HepG2 (cell line): Measurements from ENCODE around the gene HELLS. TPM values are rescaled to one million over a fixed set of nuclear protein-coding genes. Genes with fewer than 3 reads are reported as not detected.

Experiments
- ATAC-seq: fragments of 200-7000 bp; cut with Tn5 transposase; 3 replicates; pipeline ENCODE4 v1.9.1; 2020; ENCODE audit warnings: mild to moderate bottlenecking, moderate library complexity
- BruUV-seq: library from RNA; stranded (reverse); fragments of 400-500 nt; replicated peaks from 2 replicates; lab custom pipeline; 2021; lab: Mats Ljungman, UMichigan
- CTCF ChIA-PET: fragments of 300-600 bp; formaldehyde crosslinking; extraction: SDS; loops from one replicate; lab custom pipeline; 2021; ENCODE audit warnings: low total read pairs, inconsistent platforms, low intra/inter-chr PET ratio; lab: Yijun Ruan, JAX
- POLR2A ChIA-PET: fragments of 350-600 bp; sonication (Branson Sonifier 250); formaldehyde crosslinking; loops from one replicate; lab custom pipeline; 2020; ENCODE audit warnings: antibody characterized with exemption, inconsistent platforms; lab: Yijun Ruan, JAX
- DNase-seq: peaks from one replicate; pipeline ENCODE4 v3.0.0-alpha.2; 2015; ENCODE audit warnings: low spot score
- FAIRE-seq: peaks from 3 replicates; lab custom pipeline; 2011; peaks lifted over from hg19 to GRCh38; lab: Jason Lieb, UNC
- H2AFZ ChIP-seq: one replicate; pipeline ENCODE4 v1.6.1; 2011; ENCODE audit warnings: low read length, inconsistent platforms
- H3K27ac ChIP-seq: fragments of 300-600 bp; 3 replicates; pipeline ENCODE4 v1.8.0; 2011; ENCODE audit warnings: mixed run types, mild to moderate bottlenecking, mixed read lengths, low read length, inconsistent platforms; ENCODE audit not compliant: insufficient read depth; ENCODE audit errors: extremely low read length
- H3K27me3 ChIP-seq, 2 experiments: fragments of 200-600 bp in 1 of 2; 2 replicates in 1 of 2; 3 replicates in 1 of 2; pipeline versions ENCODE4 v1.6.0 to v1.8.0; 2011; ENCODE audit warnings: low read length in 2 of 2, mild to moderate bottlenecking in 2 of 2, moderate library complexity in 2 of 2, inconsistent platforms in 1 of 2; ENCODE audit not compliant: insufficient read depth in 2 of 2, control insufficient read depth in 1 of 2
- H3K36me3 ChIP-seq, 2 experiments: fragments of 200-600 bp in 1 of 2; replicated peaks in 1 of 2; 2 replicates in 1 of 2; 3 replicates in 1 of 2; pipeline versions ENCODE4 v1.5.1 to v1.8.0; 2011; ENCODE audit warnings: low read length in 2 of 2, inconsistent platforms in 1 of 2; ENCODE audit not compliant: insufficient read depth in 2 of 2, control insufficient read depth in 1 of 2
- H3K4me1 ChIP-seq: 2 replicates; pipeline ENCODE4 v1.5.1; 2012; ENCODE audit warnings: low read length, inconsistent platforms; ENCODE audit not compliant: insufficient read depth
- H3K4me2 ChIP-seq: 2 replicates; pipeline ENCODE4 v1.6.0; 2011; ENCODE audit warnings: low read depth, low read length, inconsistent platforms
- H3K4me3 ChIP-seq, 3 experiments: fragments of 200-600 bp in 1 of 3; sonication (generic), shearing (Covaris generic) in 1 of 3; replicated peaks in 1 of 3; 2 replicates each; pipeline ENCODE4 v1.5.1; 2011 to 2016; ENCODE audit warnings: low read length in 3 of 3, inconsistent platforms in 2 of 3, low read depth in 2 of 3, mild to moderate bottlenecking in 2 of 3, control low read depth in 1 of 3, mixed read lengths in 1 of 3; ENCODE audit not compliant: insufficient read depth in 1 of 3
- H3K79me2 ChIP-seq: one replicate; pipeline ENCODE4 v1.6.1; 2011; ENCODE audit warnings: low read length, inconsistent platforms; ENCODE audit not compliant: insufficient read depth
- H3K9ac ChIP-seq: 2 replicates; pipeline ENCODE4 v1.6.0; 2011; ENCODE audit warnings: mild to moderate bottlenecking, low read depth, low read length, inconsistent platforms; ENCODE audit not compliant: insufficient read depth
- H3K9me3 ChIP-seq: 2 replicates; pipeline ENCODE4 v1.5.1; 2012; ENCODE audit warnings: mild to moderate bottlenecking, low read length
- H4K20me1 ChIP-seq: 2 replicates; pipeline ENCODE4 v1.6.0; 2011; ENCODE audit warnings: inconsistent platforms, mild to moderate bottlenecking, low read length, moderate library complexity; ENCODE audit not compliant: insufficient read depth
- ATAD3A ChIP-seq: sonication (generic); formaldehyde crosslinking; IDR thresholded peaks from 2 replicates; pipeline ENCODE4 v1.4.0; 2020; ENCODE audit warnings: missing genetic modification reagents
- CBX5 ChIP-seq: sonication (generic); formaldehyde crosslinking; IDR thresholded peaks from 2 replicates; pipeline ENCODE4 v1.4.0; 2020; ENCODE audit warnings: missing genetic modification reagents, borderline replicate concordance
- HNRNPUL1 ChIP-seq: fragments of 200-400 bp; formaldehyde crosslinking; IDR thresholded peaks from 2 replicates; pipeline ENCODE4 v1.6.1; 2017; ENCODE audit warnings: low read depth, mild to moderate bottlenecking, low read length, moderate library complexity
- KLF15 ChIP-seq: sonication (generic); formaldehyde crosslinking; IDR thresholded peaks from 2 replicates; pipeline ENCODE4 v1.8.1; 2023; ENCODE audit warnings: borderline replicate concordance, mild to moderate bottlenecking, inconsistent platforms, missing genetic modification reagents, mixed read lengths
- PRDM4 ChIP-seq: sonication (generic); formaldehyde crosslinking; IDR thresholded peaks from 2 replicates; pipeline ENCODE4 v1.9.0; 2021; ENCODE audit warnings: missing genetic modification reagents, borderline replicate concordance
- RAD51 ChIP-seq: fragments of 450-650 bp; IDR thresholded peaks from 2 replicates; pipeline ENCODE4 v1.6.1; 2016; ENCODE audit warnings: borderline replicate concordance
- SNRNP70 ChIP-seq: fragments of 200-400 bp; formaldehyde crosslinking; IDR thresholded peaks from 2 replicates; pipeline ENCODE4 v1.6.1; 2017; ENCODE audit warnings: mild to moderate bottlenecking, low read depth, low read length, moderate library complexity
- SP1 ChIP-seq, 2 experiments: fragments of 450-650 bp in 1 of 2; sonication (generic) in 1 of 2; formaldehyde crosslinking in 1 of 2; IDR thresholded peaks; 2 replicates each; pipeline versions ENCODE4 v1.4.0 to v1.6.1; 2016 to 2020; ENCODE audit warnings: missing genetic modification reagents in 1 of 2
- ZFP82 ChIP-seq: sonication (generic); formaldehyde crosslinking; IDR thresholded peaks from 2 replicates; pipeline ENCODE4 v1.5.1; 2020; ENCODE audit warnings: mild to moderate bottlenecking, missing genetic modification reagents, borderline replicate concordance
- ZNF276 ChIP-seq: sonication (generic); formaldehyde crosslinking; IDR thresholded peaks from 2 replicates; pipeline ENCODE4 v1.4.0; 2020; ENCODE audit warnings: mild to moderate bottlenecking, low read depth, missing genetic modification reagents
- ZNF329 ChIP-seq: sonication (generic); formaldehyde crosslinking; IDR thresholded peaks from 2 replicates; pipeline ENCODE4 v1.9.0; 2021; ENCODE audit warnings: low read depth, mild to moderate bottlenecking, missing genetic modification reagents
- ZNF749 ChIP-seq: sonication (generic); formaldehyde crosslinking; IDR thresholded peaks from 2 replicates; pipeline ENCODE4 v1.8.0; 2022; ENCODE audit warnings: mild to moderate bottlenecking, missing genetic modification reagents, moderate library complexity, borderline replicate concordance
- ZNF782 ChIP-seq: sonication (generic); formaldehyde crosslinking; IDR thresholded peaks from 2 replicates; pipeline ENCODE4 v1.4.0; 2020; ENCODE audit warnings: missing genetic modification reagents, mild to moderate bottlenecking, borderline replicate concordance
- ZNF839 ChIP-seq: sonication (generic); formaldehyde crosslinking; IDR thresholded peaks from 2 replicates; pipeline ENCODE4 v1.4.0; 2020; ENCODE audit warnings: missing genetic modification reagents, mild to moderate bottlenecking, borderline replicate concordance
- ZSCAN22 ChIP-seq: sonication (generic); formaldehyde crosslinking; IDR thresholded peaks from 2 replicates; pipeline ENCODE4 v1.4.0; 2020; ENCODE audit warnings: mild to moderate bottlenecking, missing genetic modification reagents
- WGBS: methylation state at CpG from one replicate; pipeline ENCODE4 v1.1.6; 2017; ENCODE audit warnings: low lambda C conversion rate; 5-methylcytosine and 5-hydroxymethylcytosine counted together
- in situ Hi-C: cut with HindIII; loops from 2 replicates; pipeline ENCODE4 v1.10.0; 2017; ENCODE audit warnings: low pct_unique_long_range_greater_than_20kb; ENCODE audit not compliant: extremely low pct_ligation_motif_present
- intact Hi-C: fragments of 100-400 bp; cut with micrococcal nuclease; formaldehyde crosslinking; loops from one replicate; pipeline ENCODE4 v1.10.0; 2022; ENCODE audit not compliant: unreplicated experiment
- polyA plus RNA-seq, 8 experiments: library from polyadenylated mRNA; depleted of rRNA in 3 of 8; stranded (reverse) in 7 of 8; unstranded in 1 of 8; fragments of >200 nt; fragmentation: Illumina TruSeq in 4 of 8; extraction: Trizol in 4 of 8; gene quantifications; 2 replicates each; pipeline versions ENCODE4 v1.2.1 to v1.2.3, GENCODE V29; 2011 to 2016; ENCODE audit warnings: low read depth in 4 of 8, missing spikeins in 1 of 8, mixed read lengths in 1 of 8; ENCODE audit not compliant: insufficient read depth in 1 of 8
- total RNA-seq, 5 experiments: library from RNA; depleted of rRNA; stranded (reverse); fragments of >200 nt; fragmentation: Illumina TruSeq; extraction: Trizol; gene quantifications; 2 replicates each; pipeline ENCODE4 v1.2.3, GENCODE V29; 2016; ENCODE audit warnings: low read depth in 1 of 5

HELLS gene
- total and polyA plus RNA-seq, 2 of the 13 experiments (the other 11 are each of a cell fraction or from before 2014, with no cell fraction given) = 22.6 to 84.6 TPM

GRCh38 chr10:94640562-94640961 lies 95.0 kb downstream of the HELLS start:
- Histone ChIP-seq H3K9me3 (peaks cover 16% of the 10 kb centered on the region), H3K9ac (no peak overlapping the region), H4K20me1 (no peaks in the 10 kb centered on the region), H3K79me2 (no peaks in the 10 kb centered on the region), H3K4me2 (no peak overlapping the region), H3K36me3 (no peaks in the 10 kb centered on the region), H2AFZ (no peak overlapping the region), H3K27me3 (no peaks in the 10 kb centered on the region; a peak in 1 of 5 replicates), H3K4me1 (no peaks in the 10 kb centered on the region), H3K27ac (no peak overlapping the region), H3K4me3 (no peak overlapping the region)
- WGBS = 18% methylated on average over 3 of the region's 3 CpGs
- ChIA-PET CTCF (no interaction called here), POLR2A (no interaction called here)
- BruUV-seq = no TSS peak
- ATAC-seq (no peak), FAIRE-seq (no peak), DNase-seq (no peak)
- in situ Hi-C loops = loop anchor here (25.0 kb wide), 1 partner anchor 597 kb away; no protein-coding TSS in a partner anchor
- intact Hi-C loops = no loop called here
- TF ChIP-seq ZNF276 (CRISPR knock-in tag) = no peak
- TF ChIP-seq SNRNP70 = no peak
- no peak for TF ChIP-seq PRDM4
- TF ChIP-seq CBX5 (CRISPR knock-in tag) = no peak
- TF ChIP-seq ZFP82 (CRISPR knock-in tag) = no peak
- no peak for TF ChIP-seq KLF15 (CRISPR knock-in tag)
- TF ChIP-seq ZNF329 (CRISPR knock-in tag) = no peak
- TF ChIP-seq SP1 (IDR thresholded peaks at IDR 0.05) = no peak
- TF ChIP-seq SP1 (CRISPR knock-in tag; IDR thresholded peaks at IDR 0.05) = no peak
- TF ChIP-seq ZNF839 (CRISPR knock-in tag) = no peak
- no peak for TF ChIP-seq RAD51
- TF ChIP-seq HNRNPUL1 = no peak
- no peak for TF ChIP-seq ZNF782 (CRISPR knock-in tag)
- TF ChIP-seq ZNF749 (CRISPR knock-in tag) = no peak
- TF ChIP-seq ATAD3A (CRISPR knock-in tag) = no peak
- TF ChIP-seq ZSCAN22 = no peak
